ENCODE measurements around the gene EPS15. TPM values are rescaled to one million over a fixed set of nuclear protein-coding genes. Genes with fewer than 3 reads are reported as not detected.

The EPS15 gene
- total RNA-seq, 1 experiment from 2014 or later, result 54.4 TPM

GRCh38 chr1:51341876-51342496, 177.1 kb downstream of the EPS15 start:
- POLR2A ChIA-PET, result no interaction called here
- intact Hi-C loops (cut with micrococcal nuclease; ENCODE audit: unreplicated experiment) (no loop called here), in situ Hi-C loops (cut with HindIII; ENCODE audit: low pct_unique_long_range_greater_than_20kb, low sequenced_read_pairs) (no loop called here)
- Histone ChIP-seq H3K27me3 (ENCODE audit: control insufficient read depth, insufficient read depth, low read length) (no peaks in the 10 kb centered on the region; the same call in 1 of the 2 replicates), H3K4me1 (ENCODE audit: control insufficient read depth, insufficient read depth, low read length) (no peaks in the 10 kb centered on the region), H3K36me3 (ENCODE audit: control insufficient read depth, insufficient read depth, low read length) (no peaks in the 10 kb centered on the region), H3K4me3 (ENCODE audit: low read depth in 2 of 2, low read length in 2 of 2) (no peak overlapping the region), H3K9me3 (ENCODE audit: control insufficient read depth, insufficient read depth, low read depth, low read length) (no peaks in the 10 kb centered on the region), H3K27ac (ENCODE audit: low read length) (no peak overlapping the region)
- no TSS peak for BruUV-seq (replicated peaks)
- CTCF ChIA-PET, result no interaction called here
- ATAC-seq, result no peak
- TF ChIP-seq POLR2AphosphoS5 (IDR thresholded peaks at IDR 0.05; ENCODE audit: low read depth, low read length), result no peak
- no peak for TF ChIP-seq REST (IDR thresholded peaks at IDR 0.05; ENCODE audit: insufficient read depth in 1 of 2, low read depth in 2 of 2, low read length in 1 of 2)
- no peak for TF ChIP-seq TCF7L2 (IDR thresholded peaks at IDR 0.05; ENCODE audit: low read depth, low read length)
- no peak for TF ChIP-seq SIN3A (IDR thresholded peaks at IDR 0.05; ENCODE audit: borderline replicate concordance, insufficient read depth, low read depth, low read length)
- no peak; the same call in 1 of the 2 replicates for TF ChIP-seq CTCF (IDR thresholded peaks at IDR 0.05)
- DNase-seq (ENCODE audit: low read depth, low spot score), result no peak

- Histone ChIP-seq H3K9me3 (ENCODE audit: control insufficient read depth, insufficient read depth, low read depth, low read length) (no peaks in the 10 kb centered on the region), H3K27ac (ENCODE audit: low read length) (no peak overlapping the region), H3K27me3 (ENCODE audit: control insufficient read depth, insufficient read depth, low read length) (no peaks in the 10 kb centered on the region; the same call in 1 of the 2 replicates), H3K36me3 (ENCODE audit: control insufficient read depth, insufficient read depth, low read length) (no peaks in the 10 kb centered on the region), H3K4me1 (ENCODE audit: control insufficient read depth, insufficient read depth, low read length) (no peaks in the 10 kb centered on the region), H3K4me3 (ENCODE audit: low read depth in 2 of 2, low read length in 2 of 2) (no peak overlapping the region)
- no peak for DNase-seq (ENCODE audit: low read depth, low spot score)
- ChIA-PET POLR2A (interaction anchor here (0.5 kb wide), 1 partner anchor 15 kb away, joined by 11 read pairs; no protein-coding TSS in a partner anchor), CTCF (interaction anchor here (0.7 kb wide), 1 partner anchor 12 kb away, joined by 3 read pairs; no protein-coding TSS in a partner anchor)
- intact Hi-C loops (cut with micrococcal nuclease; ENCODE audit: unreplicated experiment), result no loop called here
- no peak for TF ChIP-seq POLR2AphosphoS5 (IDR thresholded peaks at IDR 0.05; ENCODE audit: low read depth, low read length)
- TF ChIP-seq TCF7L2 (IDR thresholded peaks at IDR 0.05; ENCODE audit: low read depth, low read length), result no peak
- TF ChIP-seq SIN3A (IDR thresholded peaks at IDR 0.05; ENCODE audit: borderline replicate concordance, insufficient read depth, low read depth, low read length), result no peak
- TF ChIP-seq CTCF (IDR thresholded peaks at IDR 0.05), result no peak
- no peak for TF ChIP-seq REST (IDR thresholded peaks at IDR 0.05; ENCODE audit: insufficient read depth in 1 of 2, low read depth in 2 of 2, low read length in 1 of 2)
- no peak for ATAC-seq
- in situ Hi-C loops (cut with HindIII; ENCODE audit: low pct_unique_long_range_greater_than_20kb, low sequenced_read_pairs), result no loop called here
- BruUV-seq (replicated peaks), result no TSS peak
These were observed 178.7 kb downstream of the EPS15 start for GRCh38 chr1:51340380-51340779.

Data from Panc1 (cell line).